Thyroid gland (tissue), 4 donors: Measurements from ENCODE around the gene MAP7.

Experiments
- CTCF ChIP-seq, 6 experiments: fragments of 200-600 bp in 3 of 6; fragments of 450-650 bp in 3 of 6; sonication (generic) in 3 of 6; IDR thresholded peaks; one replicate each; pipeline ENCODE4 v1.5.1; 2016 to 2019; ENCODE audit warnings: antibody characterized with exemption in 6 of 6, mild to moderate bottlenecking in 2 of 6, inconsistent platforms in 1 of 6, moderate library complexity in 1 of 6
- POLR2A ChIP-seq, 2 donors: fragments of 450-650 bp; IDR thresholded peaks; one replicate each; pipeline ENCODE4 v1.6.1; 2017; ENCODE audit warnings: antibody characterized with exemption in 2 of 2, mild to moderate bottlenecking in 2 of 2, moderate library complexity in 1 of 2

DNA sequence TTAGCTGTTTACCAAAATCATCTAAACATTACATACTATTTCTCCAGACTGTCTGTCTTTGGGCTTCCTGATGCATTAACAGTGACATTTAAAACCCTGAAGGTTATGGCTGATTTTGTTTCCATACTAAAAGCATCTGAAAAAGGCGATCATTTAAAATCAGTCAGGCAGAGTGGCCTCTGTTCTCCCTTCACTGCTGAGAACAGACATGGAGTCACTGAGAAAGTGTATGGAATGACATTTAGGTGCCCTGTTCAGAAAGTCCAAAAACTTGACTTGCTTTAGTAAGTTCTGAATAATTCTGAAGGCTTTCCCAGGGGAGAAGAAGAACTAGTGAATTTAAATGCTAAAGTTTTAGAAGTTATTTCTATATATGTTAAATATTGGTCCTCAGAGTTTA is 83.0 kb downstream of the MAP7 start:
- TF ChIP-seq POLR2A (IDR thresholded peaks at IDR 0.05), result no peak
- no peak for TF ChIP-seq CTCF (IDR thresholded peaks at IDR 0.05)
